Endothelial cell of umbilical vein (primary cell): ENCODE data around the gene TSHZ3. TPM values are rescaled to one million over a fixed set of nuclear protein-coding genes. Genes with fewer than 3 reads are reported as not detected.

Experiments
- BruUV-seq: library from RNA; stranded (reverse); fragments of 400-500 nt; replicated peaks from 2 replicates; lab custom pipeline; 2021; lab: Mats Ljungman, UMichigan
- CTCF ChIA-PET: fragments of 300-600, 350-600 bp; sonication (Branson Sonifier 250); formaldehyde crosslinking; loops from one replicate; lab custom pipeline; 2021; ENCODE audit warnings: antibody characterized with exemption, inconsistent platforms; lab: Charles Lee
- POLR2A ChIA-PET: fragments of 300-600, 350-600 bp; sonication (Branson Sonifier 250); formaldehyde crosslinking; loops from one replicate; lab custom pipeline; 2021; ENCODE audit warnings: antibody characterized with exemption, inconsistent platforms; lab: Charles Lee
- DNase-seq: peaks from one replicate; pipeline ENCODE4 v3.0.0-alpha.2; 2011; ENCODE audit warnings: low read depth, low spot score
- FAIRE-seq: peaks from 2 replicates; lab custom pipeline; 2011; peaks lifted over from hg19 to GRCh38; lab: Jason Lieb, UNC
- H2AFZ ChIP-seq: 2 replicates; pipeline ENCODE4 v1.6.0; 2012; ENCODE audit warnings: low read depth, low read length, control low read depth, inconsistent platforms
- H3K27ac ChIP-seq: 2 replicates; pipeline ENCODE4 v1.5.1; 2011; ENCODE audit warnings: low read depth, mild to moderate bottlenecking, control low read depth, low read length, moderate library complexity; ENCODE audit not compliant: insufficient read depth
- H3K27me3 ChIP-seq, 2 experiments: 2 replicates each; pipeline versions ENCODE4 v1.6.0 to v1.6.1; 2011; ENCODE audit warnings: low read length in 2 of 2, mixed read lengths in 1 of 2; ENCODE audit not compliant: control insufficient read depth in 2 of 2, insufficient read depth in 2 of 2
- H3K36me3 ChIP-seq, 2 experiments: 2 replicates in 1 of 2; 3 replicates in 1 of 2; pipeline ENCODE4 v1.5.1; 2011; ENCODE audit warnings: low read length in 2 of 2, mild to moderate bottlenecking in 1 of 2, moderate library complexity in 1 of 2; ENCODE audit not compliant: control insufficient read depth in 2 of 2, insufficient read depth in 2 of 2; ENCODE audit errors: extremely low read depth in 1 of 2
- H3K4me1 ChIP-seq: 3 replicates; pipeline ENCODE4 v1.5.1; 2011; ENCODE audit warnings: mild to moderate bottlenecking, low read length; ENCODE audit not compliant: control insufficient read depth, insufficient read depth; ENCODE audit errors: extremely low read depth
- H3K4me2 ChIP-seq: 2 replicates; pipeline ENCODE4 v1.6.1; 2011; ENCODE audit warnings: low read length, control low read depth, mixed read lengths; ENCODE audit not compliant: insufficient read depth
- H3K4me3 ChIP-seq, 3 experiments: fragments of 200-600 bp in 1 of 3; sonication (generic), shearing (Covaris generic) in 1 of 3; replicated peaks in 1 of 3; 2 replicates each; pipeline ENCODE4 v1.5.1; 2011 to 2016; ENCODE audit warnings: control low read depth in 3 of 3, low read length in 3 of 3, mild to moderate bottlenecking in 2 of 3, inconsistent platforms in 1 of 3, low read depth in 1 of 3, moderate library complexity in 1 of 3; ENCODE audit not compliant: insufficient read depth in 1 of 3
- H3K79me2 ChIP-seq: 2 replicates; pipeline ENCODE4 v1.6.0; 2012; ENCODE audit warnings: low read length, inconsistent platforms; ENCODE audit not compliant: control insufficient read depth, insufficient read depth
- H3K9ac ChIP-seq: replicated peaks from 2 replicates; pipeline ENCODE3; 2011; ENCODE audit warnings: low read length, control low read depth; ENCODE audit not compliant: insufficient read depth; ENCODE audit errors: extremely low read depth
- H3K9me1 ChIP-seq: replicated peaks from 3 replicates; pipeline ENCODE4 v1.6.0; 2011; ENCODE audit warnings: mild to moderate bottlenecking, low read length; ENCODE audit not compliant: control insufficient read depth, insufficient read depth; ENCODE audit errors: extremely low read depth
- H3K9me3 ChIP-seq: replicated peaks from 2 replicates; pipeline ENCODE4 v1.5.1; 2012; ENCODE audit warnings: low read length, inconsistent platforms; ENCODE audit not compliant: control insufficient read depth, insufficient read depth
- H4K20me1 ChIP-seq: replicated peaks from 2 replicates; pipeline ENCODE3; 2011; ENCODE audit warnings: mild to moderate bottlenecking, low read length; ENCODE audit not compliant: control insufficient read depth, insufficient read depth; ENCODE audit errors: extremely low read depth
- CTCF ChIP-seq, 2 donors: IDR thresholded peaks; 1 replicate in 1 of 2; 2 replicates in 1 of 2; pipeline ENCODE4 v1.5.1; 2011; ENCODE audit warnings: low read length in 2 of 2, mild to moderate bottlenecking in 2 of 2, moderate library complexity in 2 of 2, control low read depth in 1 of 2, inconsistent platforms in 1 of 2, low read depth in 1 of 2; ENCODE audit not compliant: insufficient read depth in 1 of 2; ENCODE audit errors: extremely low read depth in 1 of 2
- EZH2 ChIP-seq: IDR thresholded peaks from 2 replicates; pipeline ENCODE4 v1.6.1; 2012; ENCODE audit warnings: borderline replicate concordance, low read depth, mild to moderate bottlenecking, moderate library complexity, low read length, inconsistent platforms; ENCODE audit not compliant: severe bottlenecking
- FOS ChIP-seq: IDR thresholded peaks from 2 replicates; pipeline ENCODE4 v1.6.1; 2011; ENCODE audit warnings: mild to moderate bottlenecking, low read length, moderate library complexity, borderline replicate concordance; ENCODE audit not compliant: insufficient read depth
- GATA2 ChIP-seq: IDR thresholded peaks from 2 replicates; pipeline ENCODE4 v1.7.0; 2011; ENCODE audit warnings: low read depth, mild to moderate bottlenecking, moderate library complexity, mixed read lengths, low read length; ENCODE audit not compliant: insufficient read length, insufficient read depth
- JUN ChIP-seq: IDR thresholded peaks from 2 replicates; pipeline ENCODE4 v1.6.1; 2011; ENCODE audit warnings: borderline replicate concordance, low read depth; ENCODE audit not compliant: insufficient read length, insufficient read depth
- MYC ChIP-seq: IDR thresholded peaks from one replicate; pipeline ENCODE4 v1.6.1; 2011; ENCODE audit warnings: mild to moderate bottlenecking, low read depth, low read length
- POLR2A ChIP-seq: IDR thresholded peaks from 2 replicates; pipeline ENCODE4 v1.6.1; 2012; ENCODE audit warnings: low read depth, mild to moderate bottlenecking, control low read depth, low read length
- POLR2AphosphoS5 ChIP-seq: IDR thresholded peaks from 2 replicates; pipeline ENCODE4 v1.6.1; 2012; ENCODE audit warnings: low read depth, mild to moderate bottlenecking, control low read depth, low read length, moderate library complexity; ENCODE audit not compliant: insufficient read depth
- dilution Hi-C: fragments of 300-500 bp; cut with MboI; formaldehyde crosslinking; loops from one replicate; pipeline ENCODE4 v1.15.0; 2019; ENCODE audit warnings: low sequenced_read_pairs; ENCODE audit not compliant: extremely low pct_ligation_motif_present
- intact Hi-C: fragments of 100-400 bp; cut with micrococcal nuclease; formaldehyde crosslinking; loops from one replicate; pipeline ENCODE4 v1.10.0; 2022
- polyA plus RNA-seq, 4 experiments: library from polyadenylated mRNA; depleted of rRNA in 3 of 4; stranded (reverse) in 3 of 4; unstranded in 1 of 4; fragments of >200 nt; gene quantifications; 2 replicates each; pipeline versions ENCODE4 v1.2.1 to v1.2.3, GENCODE V29; 2011 to 2012; ENCODE audit warnings: missing spikeins in 1 of 4
- total RNA-seq: library from RNA; stranded (reverse); gene quantifications from 2 replicates; pipeline ENCODE4 v1.2.3, GENCODE V29; 2021
- TF ChIP-seq, protein P1 (sequence below): IDR thresholded peaks from 2 replicates; pipeline ENCODE4 v1.6.1; 2011; ENCODE audit not compliant: insufficient read depth, insufficient read length

TSHZ3 gene
- total and polyA plus RNA-seq, 2 donors (not counting 3 experiments of a cell fraction or from before 2014, with no cell fraction given) = 1.2 to 6.2 TPM

- dilution Hi-C loops (no loop called here), intact Hi-C loops (loop anchor here (1.0 kb wide), 1 partner anchor 18 kb away; no protein-coding TSS in a partner anchor)
- ChIA-PET CTCF (interaction anchor here (1.1 to 2.2 kb wide), 5 partner anchors 8 to 647 kb away, joined by 3 to 10 read pairs (median 3); partner anchors contain the start of gene TSHZ3), POLR2A (no interaction called here)
- no peaks in the 10 kb centered on the region for H3K9me3 ChIP-seq
- BruUV-seq = no TSS peak
- peak overlapping the region; percentile 37 for H2AFZ ChIP-seq
- no peaks in the 10 kb centered on the region for H4K20me1 ChIP-seq
- peak overlapping the region in 1 of 3 experiments; percentile 2 for H3K4me3 ChIP-seq
- TF ChIP-seq JUN (peak; percentile 6), POLR2A (no peak), MYC (no peak), FOS (no peak), CTCF (IDR thresholded peaks at IDR 0.05; ENCODE audit: extremely low read depth in 1 of 2, insufficient read depth in 1 of 2, low read depth in 1 of 2, low read length in 2 of 2) (no peak), POLR2AphosphoS5 (no peak), GATA2 (peak; percentile 30), EZH2 (no peak)
- TF ChIP-seq, protein P1, sequence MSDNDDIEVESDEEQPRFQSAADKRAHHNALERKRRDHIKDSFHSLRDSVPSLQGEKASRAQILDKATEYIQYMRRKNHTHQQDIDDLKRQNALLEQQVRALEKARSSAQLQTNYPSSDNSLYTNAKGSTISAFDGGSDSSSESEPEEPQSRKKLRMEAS = no peak
- no peaks in the 10 kb centered on the region for H3K9me1 ChIP-seq
- peaks cover 23% of the 10 kb centered on the region for H3K4me1 ChIP-seq
- DNase-seq = peak; percentile 76
- peak; percentile 80 for FAIRE-seq
- no peak overlapping the region for H3K9ac ChIP-seq
- peak overlapping the region; percentile 75 for H3K4me2 ChIP-seq
- peak overlapping the region; percentile 27 for H3K27ac ChIP-seq
- no peaks in the 10 kb centered on the region for H3K79me2 ChIP-seq
- no peaks in the 10 kb centered on the region for H3K27me3 ChIP-seq
- no peaks in the 10 kb centered on the region for H3K36me3 ChIP-seq
Measured at GRCh38 chr19:31329819-31330218, 19.4 kb downstream of the TSHZ3 start.
